Lung (tissue), 12 donors: ENCODE results near the gene CXCR3. TPM values are rescaled to one million over a fixed set of nuclear protein-coding genes. Genes with fewer than 3 reads are reported as not detected.
"Not testable (repeated sequence)": the region's sequence is repeated elsewhere in the genome, so short reads cannot be mapped to it uniquely, and the experiment has no call there.

Experiments
- ATAC-seq: fragments of 200-7000 bp; cut with Tn5 transposase; one replicate; pipeline ENCODE4 v1.9.1; 2020; ENCODE audit warnings: moderate number of reproducible peaks; ENCODE audit not compliant: insufficient read depth, low FRiP score
- DNase-seq, 3 donors: peaks; one replicate each; pipeline ENCODE4 v3.0.0-alpha.2; 2013 to 2017
- H3K27ac ChIP-seq, 2 donors: one replicate each; pipeline ENCODE4 v1.5.1; 2013; ENCODE audit warnings: mild to moderate bottlenecking in 2 of 2, moderate library complexity in 2 of 2, control low read depth in 1 of 2, inconsistent platforms in 1 of 2, low read depth in 1 of 2, low read length in 1 of 2
- H3K27me3 ChIP-seq, 3 donors: one replicate each; pipeline ENCODE4 v1.5.1; 2013; ENCODE audit warnings: low read length in 2 of 3; ENCODE audit not compliant: control insufficient read depth in 3 of 3, insufficient read depth in 3 of 3
- H3K36me3 ChIP-seq, 4 donors: one replicate each; pipeline ENCODE4 v1.5.1; 2013; ENCODE audit warnings: low read length in 4 of 4, mild to moderate bottlenecking in 1 of 4, moderate library complexity in 1 of 4; ENCODE audit not compliant: control insufficient read depth in 4 of 4, insufficient read depth in 4 of 4
- H3K4me1 ChIP-seq, 5 donors: one replicate each; pipeline ENCODE4 v1.5.1; 2013; ENCODE audit warnings: low read length in 5 of 5, mild to moderate bottlenecking in 2 of 5, moderate library complexity in 1 of 5; ENCODE audit not compliant: control insufficient read depth in 5 of 5, insufficient read depth in 5 of 5
- H3K4me3 ChIP-seq: one replicate; pipeline ENCODE4 v1.5.1; 2013; ENCODE audit warnings: mild to moderate bottlenecking, control low read depth, moderate library complexity
- H3K9ac ChIP-seq, 2 donors: one replicate each; pipeline ENCODE4 v1.5.1; 2013; ENCODE audit warnings: low read length in 2 of 2, control low read depth in 1 of 2; ENCODE audit not compliant: insufficient read depth in 1 of 2
- H3K9me3 ChIP-seq, 4 donors: one replicate each; pipeline ENCODE4 v1.5.1; 2013; ENCODE audit warnings: low read length in 3 of 4, mild to moderate bottlenecking in 1 of 4, moderate library complexity in 1 of 4; ENCODE audit not compliant: control insufficient read depth in 4 of 4, insufficient read depth in 3 of 4
- WGBS, 2 donors: extraction: QIAGEN DNeasy Blood & Tissue Kit; methylation state at CpG; one replicate each; pipeline ENCODE4 v1.1.7; 2013; 5-methylcytosine and 5-hydroxymethylcytosine counted together
- polyA plus RNA-seq, 2 donors: library from polyadenylated mRNA; stranded (reverse); fragments of 200-250 nt; gene quantifications; one replicate each; pipeline ENCODE4 v1.2.1, GENCODE V29; 2013
- total RNA-seq, 2 donors: library from RNA; depleted of rRNA in 1 of 2; stranded (reverse); fragments of >200 nt in 1 of 2; gene quantifications; one replicate each; pipeline ENCODE4 v1.2.1, GENCODE V29; 2014 to 2021
- TF ChIP-seq, protein P1 (sequence below): IDR thresholded peaks from 2 replicates; pipeline ENCODE4 v1.5.1; 2012; ENCODE audit warnings: mild to moderate bottlenecking; ENCODE audit errors: control extremely low read depth, extremely low read depth
- donor health status: control.
- donor health status: control.
- donor health status: Bipolar disorder and iron deficiency.
- donor health status: healthy.
- donor health status: DM: yes; HTN: yes; CAD: no.

Gene CXCR3
- total and polyA plus RNA-seq, 4 donors, result 0.40 to 0.87 (median 0.68) TPM

DNA sequence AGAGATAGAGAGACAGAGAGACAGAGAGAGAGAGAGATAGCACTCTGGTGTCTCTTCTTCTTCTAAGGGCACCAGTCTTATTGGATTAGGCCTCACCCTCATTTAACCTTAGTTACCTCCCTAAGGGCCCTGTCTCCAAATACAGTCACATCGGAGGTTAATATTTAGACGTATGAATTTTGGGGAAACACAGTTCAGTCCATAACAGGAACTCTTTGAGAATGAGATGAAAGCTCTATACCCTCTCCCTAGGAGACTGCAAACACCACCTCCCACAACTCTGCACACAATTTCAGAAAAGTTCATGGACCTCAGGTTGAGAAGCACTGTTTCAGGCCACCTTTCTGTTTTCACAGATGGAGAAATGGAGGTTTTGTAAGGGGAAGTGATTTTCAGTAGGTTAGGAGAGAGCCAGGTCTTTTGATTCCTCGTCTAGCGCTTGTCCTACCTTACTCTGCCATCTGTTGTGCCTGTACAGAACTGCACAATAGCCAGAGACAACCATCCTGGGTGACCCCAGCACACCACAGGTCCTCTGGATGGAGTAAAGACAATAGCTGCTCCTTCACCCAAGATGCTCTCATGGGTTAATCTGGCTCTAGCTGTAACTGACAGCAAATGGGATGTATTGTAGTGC, 32.1 kb upstream of the CXCR3 start:
- H3K9me3 ChIP-seq, result no peaks in the 10 kb centered on the region
- no peaks in the 10 kb centered on the region for H3K36me3 ChIP-seq
- H3K4me1 ChIP-seq, result no peaks in the 10 kb centered on the region
- 41 to 59% methylated on average over 4 of the region's 4 CpGs for WGBS, 2 donors
- no peak overlapping the region for H3K4me3 ChIP-seq
- no peak for DNase-seq
- no peaks in the 10 kb centered on the region for H3K27me3 ChIP-seq
- TF ChIP-seq, protein P1, sequence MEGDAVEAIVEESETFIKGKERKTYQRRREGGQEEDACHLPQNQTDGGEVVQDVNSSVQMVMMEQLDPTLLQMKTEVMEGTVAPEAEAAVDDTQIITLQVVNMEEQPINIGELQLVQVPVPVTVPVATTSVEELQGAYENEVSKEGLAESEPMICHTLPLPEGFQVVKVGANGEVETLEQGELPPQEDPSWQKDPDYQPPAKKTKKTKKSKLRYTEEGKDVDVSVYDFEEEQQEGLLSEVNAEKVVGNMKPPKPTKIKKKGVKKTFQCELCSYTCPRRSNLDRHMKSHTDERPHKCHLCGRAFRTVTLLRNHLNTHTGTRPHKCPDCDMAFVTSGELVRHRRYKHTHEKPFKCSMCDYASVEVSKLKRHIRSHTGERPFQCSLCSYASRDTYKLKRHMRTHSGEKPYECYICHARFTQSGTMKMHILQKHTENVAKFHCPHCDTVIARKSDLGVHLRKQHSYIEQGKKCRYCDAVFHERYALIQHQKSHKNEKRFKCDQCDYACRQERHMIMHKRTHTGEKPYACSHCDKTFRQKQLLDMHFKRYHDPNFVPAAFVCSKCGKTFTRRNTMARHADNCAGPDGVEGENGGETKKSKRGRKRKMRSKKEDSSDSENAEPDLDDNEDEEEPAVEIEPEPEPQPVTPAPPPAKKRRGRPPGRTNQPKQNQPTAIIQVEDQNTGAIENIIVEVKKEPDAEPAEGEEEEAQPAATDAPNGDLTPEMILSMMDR, result no peak
- no peak overlapping the region for H3K27ac ChIP-seq
- no peak for ATAC-seq
- H3K9ac ChIP-seq, result no peak overlapping the region

DNA sequence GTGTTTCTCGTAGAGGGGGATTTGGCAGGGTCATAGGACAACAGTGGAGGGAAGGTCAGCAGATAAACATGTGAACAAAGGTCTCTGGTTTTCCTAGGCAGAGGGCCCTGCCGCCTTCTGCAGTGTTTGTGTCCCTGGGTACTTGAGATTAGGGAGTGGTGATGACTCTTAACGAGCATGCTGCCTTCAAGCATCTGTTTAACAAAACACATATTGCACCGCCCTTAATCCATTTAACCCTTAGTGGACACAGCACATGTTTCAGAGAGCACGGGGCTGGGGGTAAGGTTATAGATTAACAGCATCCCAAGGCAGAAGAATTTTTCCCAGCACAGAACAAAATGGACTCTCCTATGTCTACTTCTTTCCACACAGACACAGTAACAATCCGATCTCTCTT, 26.1 kb upstream of the CXCR3 start:
- not testable (repeated sequence) for H3K4me3 ChIP-seq
- 59 to 89% methylated on average over 4 to 5 of the region's 6 CpGs for WGBS, 2 donors

DNA sequence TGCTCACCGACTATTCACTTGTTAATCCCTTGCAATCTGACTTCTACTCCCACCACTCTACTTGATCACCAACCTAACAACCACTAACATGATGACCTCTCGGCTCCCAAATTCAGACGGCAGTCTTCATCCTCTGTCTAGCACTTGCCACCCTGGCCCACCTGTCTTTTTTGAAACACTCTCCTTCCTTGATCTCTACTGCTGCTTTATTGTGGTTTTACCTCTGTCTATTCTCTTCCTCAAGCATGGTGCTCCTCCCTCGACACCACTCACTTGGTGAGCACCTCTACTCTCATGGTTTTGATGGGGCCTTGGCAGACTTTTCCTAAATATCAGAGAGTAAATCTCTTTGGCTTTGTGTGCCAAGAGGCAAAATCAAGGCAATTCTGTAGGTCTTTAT, 21.7 kb upstream of the CXCR3 start:
- Histone ChIP-seq H3K4me1 (peaks cover 0 to 5% (median 0%) of the 10 kb centered on the region in 5 donors), H3K9ac (no peak overlapping the region), H3K4me3 (no peak overlapping the region), H3K27me3 (peaks cover 0 to 3% (median 0%) of the 10 kb centered on the region in 3 donors), H3K36me3 (no peaks in the 10 kb centered on the region), H3K9me3 (no peaks in the 10 kb centered on the region), H3K27ac (no peak overlapping the region)
- no peak for ATAC-seq
- whole genome bisulfite sequencing, 2 donors, result 82 to 98% methylated on average over 4 of the region's 4 CpGs
- DNase-seq, result no peak
- TF ChIP-seq, protein P1, result no peak

More for the DNA sequence above, 26.1 kb upstream of the CXCR3 start:
- not testable (repeated sequence) for H3K36me3 ChIP-seq, H3K9me3 ChIP-seq, DNase-seq, ATAC-seq, H3K9ac ChIP-seq, H3K27me3 ChIP-seq, H3K27ac ChIP-seq, H3K4me1 ChIP-seq

DNA sequence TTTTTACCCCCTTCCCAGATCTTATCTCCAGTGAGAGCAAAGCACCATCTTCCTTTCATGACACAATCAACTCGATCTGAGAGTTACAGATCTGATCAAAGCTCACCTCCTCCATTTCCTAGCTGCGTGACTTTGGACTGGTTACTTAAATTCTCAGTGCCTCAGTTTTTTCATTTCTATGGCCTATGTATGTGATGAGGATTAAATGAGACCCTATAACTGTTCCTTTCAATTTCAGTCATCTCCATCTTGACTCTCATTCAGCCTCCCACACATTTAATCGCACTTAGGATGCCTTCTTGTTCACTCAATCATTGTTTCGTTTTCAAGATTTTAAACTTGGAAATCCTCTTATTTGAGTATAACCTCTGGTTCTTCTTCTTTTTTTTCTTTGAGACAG, 20.1 kb upstream of the CXCR3 start:
- H3K9me3 ChIP-seq, result no peaks in the 10 kb centered on the region
- H3K4me3 ChIP-seq, result no peak overlapping the region
- H3K9ac ChIP-seq, result no peak overlapping the region
- H3K27me3 ChIP-seq, result peaks cover 0 to 3% (median 0%) of the 10 kb centered on the region in 3 donors
- H3K4me1 ChIP-seq, result peaks cover 0 to 5% (median 0%) of the 10 kb centered on the region in 5 donors
- no peak for DNase-seq
- no peak overlapping the region for H3K27ac ChIP-seq
- no peak for ATAC-seq
- TF ChIP-seq, protein P1, result no peak
- 75 to 88% methylated on average over 4 of the region's 4 CpGs for WGBS, 2 donors
- H3K36me3 ChIP-seq, result no peaks in the 10 kb centered on the region
